HG03575 (cell line): ENCODE measurements around the gene DRC3.

Source experiments
- ATAC-seq: cut with Tn5 transposase; IDR thresholded peaks from one replicate; pipeline ENCODE4 v1.9.1; 2021; ENCODE audit not compliant: unreplicated experiment, insufficient number of reproducible peaks, low FRiP score; ENCODE audit errors: extremely low read depth

The DRC3 gene

DNA sequence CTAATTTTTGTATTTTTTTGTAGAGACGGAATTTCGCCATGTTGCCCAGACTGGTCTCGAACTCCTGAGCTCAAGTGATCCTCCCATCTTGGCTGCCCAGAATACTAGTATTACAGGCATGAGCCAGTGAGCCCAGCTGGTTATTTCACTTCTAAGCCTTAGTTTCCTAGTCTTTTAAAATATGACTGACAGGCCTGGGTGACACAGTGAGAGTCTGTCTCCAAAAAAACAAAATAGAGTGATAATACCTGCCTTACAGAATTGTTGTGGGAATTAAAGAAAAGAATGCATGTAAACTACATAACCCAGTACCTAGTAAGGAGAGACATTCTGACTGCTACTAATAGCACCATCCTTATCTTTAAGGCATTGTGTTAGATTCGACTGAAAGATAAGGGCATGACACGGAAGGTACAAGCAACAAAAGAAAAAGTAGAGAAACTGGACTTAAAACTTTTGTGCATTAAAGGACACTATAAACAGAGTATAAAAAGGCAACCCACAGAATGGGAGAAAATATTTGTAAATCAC lies 12.1 kb upstream of the DRC3 start:
- ATAC-seq: no peak

DNA sequence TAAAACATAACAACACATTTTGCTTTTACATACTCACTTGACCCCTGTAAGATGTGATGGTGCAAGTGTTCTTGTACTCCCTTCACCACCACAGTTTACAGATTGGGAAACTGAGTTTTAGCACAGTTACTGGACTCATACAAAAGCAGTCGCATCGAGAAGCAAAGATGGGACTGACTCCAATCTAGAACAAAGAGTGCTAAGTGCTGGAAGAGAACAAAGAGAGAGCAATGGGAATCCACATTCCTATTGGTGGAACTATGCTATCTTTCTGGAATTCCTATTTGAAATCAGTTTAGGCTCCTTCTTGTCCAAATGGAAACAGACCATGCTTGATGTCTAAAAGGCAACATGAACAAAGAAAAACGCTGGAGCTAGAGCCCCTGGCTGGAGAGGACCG lies 9.6 kb upstream of the DRC3 start:
- no peak for ATAC-seq

DNA sequence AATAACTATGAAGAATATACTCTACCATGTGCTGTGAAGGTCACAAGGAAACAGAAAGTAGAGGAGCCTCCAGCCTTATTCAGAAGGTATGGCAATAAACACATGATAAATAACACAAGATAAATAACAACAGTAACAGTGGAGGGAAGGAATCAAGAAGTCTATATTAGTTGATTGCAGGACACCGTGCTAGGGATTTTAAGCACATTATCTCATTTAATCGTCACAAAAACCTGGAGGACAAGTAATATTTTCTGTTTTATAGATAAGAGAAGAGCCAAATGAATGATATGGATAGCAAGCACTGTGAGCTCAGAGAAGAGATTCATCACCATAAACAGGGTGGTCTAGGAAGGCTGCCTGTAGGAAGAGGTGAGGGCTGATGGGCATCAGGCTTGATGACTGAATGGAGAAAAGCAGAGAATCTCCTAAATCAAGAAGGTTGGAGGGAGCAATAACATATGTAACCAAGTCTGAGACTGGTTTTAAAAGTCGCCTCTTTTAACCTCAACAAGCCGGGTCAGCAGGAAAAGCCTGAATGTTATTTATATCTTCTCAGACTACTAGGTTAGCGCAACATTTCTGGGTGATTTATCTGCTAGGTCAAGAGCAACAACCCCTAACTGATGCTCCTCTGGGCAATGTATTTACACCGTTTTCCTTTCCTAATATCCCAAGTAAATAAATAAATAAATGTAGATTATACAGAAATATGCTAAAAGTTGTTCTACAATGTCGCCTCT lies 8.8 kb upstream of the DRC3 start:
- ATAC-seq: no peak

DNA sequence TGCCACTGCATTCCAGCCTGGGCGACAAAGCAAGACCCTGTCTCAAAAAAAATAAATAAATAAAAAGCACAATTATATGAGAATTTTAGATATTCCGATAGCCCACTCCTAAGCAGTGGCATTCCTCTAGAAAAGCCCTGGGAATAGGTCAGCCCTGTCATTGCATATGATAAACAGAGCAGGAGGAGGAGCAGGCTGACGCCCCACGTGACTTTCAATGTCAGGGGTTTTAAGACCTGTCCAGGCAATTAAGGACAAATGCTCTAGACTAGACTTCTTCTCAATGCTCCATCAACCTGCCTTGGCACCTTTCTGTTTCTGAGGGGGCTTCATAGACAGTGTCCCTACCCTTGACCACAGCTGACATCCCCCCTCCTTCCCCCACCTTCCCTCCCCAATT lies 8.0 kb upstream of the DRC3 start:
- ATAC-seq: no peak

DNA sequence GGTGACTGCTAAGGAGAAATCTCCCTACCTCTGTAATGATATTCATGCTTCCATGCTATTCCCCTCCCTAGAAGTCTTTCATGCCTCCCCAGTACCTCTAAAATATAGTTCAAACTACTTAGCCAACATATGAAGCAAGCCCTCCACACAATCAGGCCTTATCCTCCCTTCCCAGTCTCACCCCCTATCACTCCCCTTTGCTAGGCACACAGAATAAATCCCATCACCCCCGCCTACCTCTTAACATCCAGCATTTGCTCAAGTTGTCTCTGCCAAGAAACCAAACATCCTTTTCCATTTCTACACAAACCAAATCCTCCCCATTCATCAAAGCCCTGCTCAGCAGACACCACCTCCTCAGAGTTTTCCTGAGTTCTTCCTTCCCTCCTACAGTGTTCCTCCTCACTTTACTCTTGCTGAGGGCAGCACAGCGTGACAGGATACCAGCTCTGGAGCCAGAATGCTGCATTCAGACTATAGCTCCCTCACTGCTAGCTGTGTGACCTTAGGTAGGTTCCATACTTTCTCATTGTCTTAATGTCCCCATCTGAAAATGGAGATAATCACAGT lies 7.4 kb upstream of the DRC3 start:
- no peak for ATAC-seq

DNA sequence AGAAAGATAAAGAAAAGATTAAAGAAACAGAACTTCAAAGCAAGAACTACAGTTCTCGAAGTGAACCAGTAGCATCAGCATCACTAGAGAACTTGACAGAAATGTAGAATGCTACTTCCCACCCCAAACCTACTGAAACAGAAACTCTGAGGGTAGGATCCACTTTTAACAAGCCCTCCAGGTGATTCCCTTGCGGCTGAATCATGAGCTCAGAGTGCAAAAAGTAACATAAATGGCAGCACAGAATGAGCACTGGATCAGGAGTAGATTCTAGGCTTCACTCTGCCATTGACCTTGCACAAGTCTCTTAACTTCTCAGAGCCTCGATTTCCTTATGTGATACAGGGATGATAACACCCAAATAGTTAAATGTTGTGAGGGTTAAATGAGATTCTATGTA lies 6.3 kb upstream of the DRC3 start:
- ATAC-seq: no peak

DNA sequence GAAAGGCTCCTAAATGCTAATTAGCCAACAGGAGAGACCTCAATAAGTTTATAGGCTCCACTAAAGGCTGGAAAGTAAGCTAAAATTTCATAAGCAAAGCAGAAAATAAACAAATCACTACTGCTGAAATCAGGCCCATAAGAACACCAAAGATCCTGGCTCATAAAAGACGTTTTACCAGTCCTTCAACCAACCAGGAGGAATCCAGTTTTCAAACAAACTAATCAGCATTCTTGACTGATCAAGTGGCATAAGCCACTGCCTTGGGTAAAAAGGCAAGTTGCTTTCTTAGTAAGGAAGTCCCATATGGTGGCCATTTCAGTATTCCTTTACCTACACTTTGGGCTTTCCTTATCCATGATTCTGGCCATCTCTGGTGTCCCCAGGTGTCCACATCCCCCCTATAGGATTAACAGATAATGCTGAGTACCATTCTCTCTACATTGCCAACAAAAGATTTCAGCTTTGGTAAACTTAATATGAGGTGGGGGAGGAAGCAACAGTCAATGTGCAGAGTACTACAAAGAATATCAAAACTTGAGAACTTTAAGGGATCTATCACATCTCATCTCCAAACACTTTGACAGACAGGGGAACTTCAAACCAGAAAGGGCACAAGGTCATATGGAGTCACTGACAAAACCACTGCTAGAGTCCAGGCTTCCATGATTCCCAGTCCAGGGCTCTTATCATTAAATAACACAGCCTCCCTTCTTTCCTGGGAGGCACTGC lies 1.8 kb upstream of the DRC3 start:
- no peak for ATAC-seq

DNA sequence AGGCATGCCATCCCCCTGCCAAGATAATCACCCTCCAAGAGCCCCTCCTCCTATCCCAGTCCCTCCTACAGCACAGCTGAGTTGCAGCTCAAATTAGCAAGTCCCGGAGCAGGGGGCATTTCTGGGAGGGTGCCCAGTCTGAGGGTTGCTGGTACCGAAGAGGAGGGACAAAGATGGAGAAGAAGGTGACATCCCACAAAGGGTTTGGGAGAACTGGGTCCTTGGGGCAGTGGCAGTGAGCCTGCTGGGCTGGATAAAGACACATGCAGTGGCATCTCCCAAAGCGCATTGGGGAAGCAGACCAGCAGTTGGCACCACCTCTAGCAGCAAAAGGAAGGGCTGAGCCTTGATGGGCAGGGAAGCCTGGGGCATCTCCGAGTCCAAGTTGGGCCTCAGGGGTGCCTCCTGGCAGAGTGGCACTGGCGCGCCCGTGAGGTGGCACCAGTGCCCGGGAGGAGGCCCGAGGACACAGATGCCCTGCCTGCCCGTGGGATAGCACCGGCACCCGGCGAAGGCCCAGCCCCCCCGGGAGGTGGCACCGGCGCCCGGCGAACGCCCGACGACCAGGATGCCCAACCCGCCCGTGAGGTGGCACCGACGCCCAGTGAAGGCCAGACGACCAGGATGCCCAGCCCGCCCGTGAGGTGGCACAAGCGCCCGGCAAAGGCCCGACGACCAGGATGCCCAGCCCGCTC lies 1.1 kb upstream of the DRC3 start:
- ATAC-seq: no peak

DNA sequence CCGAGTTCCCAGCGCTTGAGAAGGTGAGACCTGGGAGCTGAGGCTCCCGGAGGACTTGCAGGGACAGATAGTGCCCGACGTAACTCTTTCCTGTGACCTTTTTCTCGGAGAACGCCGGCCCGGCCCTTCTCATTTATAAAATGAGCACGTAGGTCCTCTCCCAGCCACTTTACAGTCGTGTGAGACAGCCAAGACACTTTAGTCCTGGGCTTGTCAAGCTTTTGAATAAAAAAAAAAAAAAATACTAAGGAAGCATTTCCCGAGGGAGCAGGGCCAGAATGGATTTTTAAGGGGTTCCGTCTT lies 241 bp downstream of the DRC3 start:
- ATAC-seq: no peak

DNA sequence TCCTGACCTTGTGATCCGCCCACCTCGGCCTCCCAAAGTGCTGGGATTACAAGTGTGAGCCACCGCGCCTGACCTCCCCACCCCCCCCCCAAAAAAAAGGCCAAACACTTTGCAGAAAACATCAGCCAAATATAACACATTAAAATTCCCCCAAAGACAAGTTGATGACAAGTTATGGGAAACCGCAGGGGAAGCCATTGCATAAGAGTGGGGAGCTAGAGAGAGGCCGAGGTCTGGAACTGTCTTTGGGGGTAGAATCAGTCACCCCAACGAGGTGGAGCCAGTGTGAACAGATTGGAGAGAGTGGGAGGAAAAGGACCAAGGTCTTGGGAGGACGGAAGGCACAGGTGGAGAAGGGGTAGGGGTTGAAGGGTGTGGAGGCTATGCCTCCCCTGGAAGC lies 2.8 kb downstream of the DRC3 start:
- no peak for ATAC-seq

DNA sequence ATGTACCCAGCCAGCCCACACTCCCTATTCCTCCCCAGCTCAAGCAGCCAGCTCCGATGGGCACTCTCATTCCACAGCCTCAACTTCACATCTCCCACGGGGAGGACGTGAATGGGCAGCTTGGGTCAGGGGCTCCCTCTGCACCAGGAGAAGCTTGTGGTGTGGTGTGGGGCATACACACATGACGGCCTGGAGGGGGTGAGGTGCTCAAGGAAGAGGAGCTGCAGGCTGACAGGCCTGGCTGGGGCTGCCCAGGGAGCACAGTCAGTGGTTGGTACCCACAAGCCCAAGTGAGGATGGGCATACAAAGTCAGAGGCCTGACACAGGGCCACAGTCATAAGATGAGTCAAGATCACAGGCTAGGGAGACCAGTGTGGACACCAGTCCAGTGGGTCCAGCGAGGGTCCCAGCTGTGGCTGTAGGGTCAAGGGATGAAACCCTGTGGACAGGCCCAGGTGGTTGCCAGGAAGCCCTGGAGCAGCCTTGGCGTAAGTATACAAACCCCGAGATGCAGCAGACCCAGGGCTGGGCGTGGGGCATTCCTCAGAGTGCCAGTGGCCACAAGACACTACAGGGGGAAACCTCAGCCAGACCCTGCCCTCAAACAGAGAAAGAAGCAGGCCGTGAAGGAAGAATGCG lies 4.4 kb downstream of the DRC3 start:
- ATAC-seq: no peak

DNA sequence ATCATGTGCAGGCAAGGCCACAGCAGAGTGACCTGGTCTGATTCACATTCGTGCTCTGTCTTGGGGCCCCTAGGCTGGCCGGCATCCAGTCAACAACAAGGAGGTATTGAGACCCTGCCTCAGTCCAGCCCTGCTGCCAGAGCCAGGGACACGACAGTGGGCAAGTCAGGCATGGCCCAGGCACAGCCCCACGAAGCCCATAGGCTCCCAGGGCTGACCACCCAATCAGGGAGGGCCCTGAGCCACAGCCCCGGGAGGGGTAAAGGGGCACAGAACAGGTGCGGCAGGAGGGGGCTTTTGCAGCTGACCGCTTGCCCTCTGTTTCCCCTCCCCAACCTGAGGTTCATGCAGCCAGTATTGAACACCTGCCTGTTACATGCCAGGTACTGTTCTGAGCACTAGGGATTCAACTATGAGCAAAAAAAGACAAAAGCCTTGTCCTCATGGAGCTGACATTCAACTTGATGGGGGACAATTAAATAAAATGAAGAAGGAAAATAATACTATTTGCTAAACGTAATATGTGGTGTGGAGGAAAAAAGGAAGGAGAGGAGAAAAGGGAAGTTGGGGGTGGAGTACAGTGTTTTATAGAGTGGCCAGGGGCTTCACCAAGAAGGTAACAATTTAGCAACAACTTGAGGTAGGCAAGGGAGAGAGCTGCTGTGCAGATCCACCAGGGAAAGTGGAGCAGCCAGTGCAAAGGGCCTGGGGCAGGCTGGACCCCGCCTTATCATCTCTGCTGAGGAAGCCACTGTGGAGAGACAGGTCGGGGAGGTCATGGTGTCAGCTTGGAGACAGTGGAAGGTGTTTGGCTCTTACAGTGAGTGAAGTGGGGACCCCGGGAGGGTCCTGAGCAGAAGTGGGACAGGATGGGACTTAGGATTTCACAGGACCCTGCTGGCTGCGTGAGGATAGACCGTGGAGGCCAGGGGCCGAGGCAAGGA lies 6.1 kb downstream of the DRC3 start:
- ATAC-seq: no peak

DNA sequence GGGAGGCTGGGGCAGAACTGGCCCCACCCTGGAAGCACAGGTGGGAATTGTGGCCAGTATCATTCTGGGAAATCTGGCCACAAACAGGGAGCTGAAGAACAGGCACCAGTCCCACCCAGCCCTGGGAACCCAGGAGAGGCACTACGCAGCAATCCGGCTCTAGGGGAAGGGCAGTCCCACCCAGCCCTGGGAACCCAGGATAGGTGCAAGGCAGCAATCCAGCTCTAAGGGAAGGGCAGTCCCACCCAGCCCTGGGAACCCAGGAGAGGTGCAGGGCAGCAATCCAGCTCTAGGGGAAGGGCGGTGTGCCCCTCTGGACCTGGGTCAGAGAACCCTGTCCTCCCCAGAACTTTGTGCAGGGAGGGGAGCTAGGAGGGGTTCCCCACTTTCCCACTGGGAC lies 7.1 kb downstream of the DRC3 start:
- ATAC-seq: no peak

DNA sequence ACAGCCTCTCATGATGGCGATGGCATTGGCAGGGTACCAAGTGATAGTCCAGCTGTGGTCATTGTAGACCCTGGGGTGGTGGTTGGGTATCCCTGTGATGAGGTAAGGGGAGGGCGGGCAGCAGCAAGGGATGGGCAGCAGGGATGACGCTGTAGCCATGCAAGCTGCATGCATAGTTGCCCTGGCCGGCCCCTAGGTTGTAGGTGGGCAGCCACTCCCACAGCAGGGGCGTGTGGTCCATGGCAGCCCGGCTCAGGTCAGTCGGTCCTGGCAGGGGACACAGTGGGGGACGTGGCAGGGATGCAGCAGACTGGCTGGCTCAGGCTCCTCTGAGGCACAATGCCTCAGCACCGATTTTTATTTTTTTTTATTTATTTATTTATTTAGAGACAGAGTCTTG lies 8.7 kb downstream of the DRC3 start:
- no peak for ATAC-seq

DNA sequence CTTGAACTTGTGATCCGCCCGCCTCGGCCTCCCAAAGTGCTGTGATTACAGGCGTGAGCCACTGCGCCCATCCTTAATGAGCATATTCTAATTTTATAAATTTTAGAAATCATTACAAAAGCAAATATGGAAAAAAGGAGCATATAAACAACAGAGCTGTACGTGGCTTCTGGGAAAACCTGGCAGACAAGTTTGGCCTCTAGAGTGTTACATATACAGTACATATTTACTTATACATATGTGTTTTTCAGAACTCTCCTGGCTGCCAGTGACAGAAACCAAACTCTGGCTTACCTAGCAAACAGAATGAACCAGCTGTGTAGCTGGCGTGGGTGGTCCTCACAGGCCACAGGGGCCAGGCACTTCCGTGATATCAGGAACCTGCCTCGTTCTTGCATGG lies 10.1 kb downstream of the DRC3 start:
- no peak for ATAC-seq

DNA sequence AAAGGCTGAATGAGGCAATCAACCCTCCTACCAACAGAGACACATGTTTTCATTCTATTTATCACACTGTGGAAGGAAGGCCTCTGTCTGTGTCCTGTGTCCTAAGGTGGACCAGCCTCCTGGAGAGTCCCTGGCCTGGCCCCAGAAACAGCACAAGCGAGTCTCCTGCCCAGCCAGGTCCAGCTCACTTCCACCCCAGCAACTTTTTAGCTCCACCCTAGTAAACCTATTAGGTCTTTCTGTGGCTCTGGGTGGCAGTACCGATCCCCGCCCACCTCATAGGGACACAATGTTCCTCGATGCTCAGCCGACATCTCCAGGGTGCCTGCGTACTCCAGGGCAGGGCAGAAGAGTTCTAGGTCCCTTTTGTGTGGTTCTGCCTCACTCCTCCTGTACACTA lies 10.7 kb downstream of the DRC3 start:
- ATAC-seq: no peak

DNA sequence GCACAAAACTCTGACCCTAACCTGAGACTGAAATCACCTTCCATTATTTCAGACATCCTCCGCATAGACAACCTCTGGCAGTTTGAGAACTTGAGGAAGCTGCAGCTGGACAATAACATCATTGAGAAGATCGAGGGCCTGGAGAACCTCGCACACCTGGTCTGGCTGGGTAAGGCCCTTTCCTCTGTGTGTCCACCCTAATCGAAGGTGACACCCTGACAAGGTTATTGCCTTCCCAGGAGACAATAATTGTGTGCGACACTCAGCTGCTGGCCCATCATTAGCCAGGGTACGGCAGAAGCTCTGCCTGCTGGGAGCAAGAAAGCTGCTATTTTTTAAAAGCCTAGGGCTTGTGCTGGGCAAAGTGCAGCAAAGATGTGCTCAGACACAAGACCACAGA lies 11.1 kb downstream of the DRC3 start:
- no peak for ATAC-seq

DNA sequence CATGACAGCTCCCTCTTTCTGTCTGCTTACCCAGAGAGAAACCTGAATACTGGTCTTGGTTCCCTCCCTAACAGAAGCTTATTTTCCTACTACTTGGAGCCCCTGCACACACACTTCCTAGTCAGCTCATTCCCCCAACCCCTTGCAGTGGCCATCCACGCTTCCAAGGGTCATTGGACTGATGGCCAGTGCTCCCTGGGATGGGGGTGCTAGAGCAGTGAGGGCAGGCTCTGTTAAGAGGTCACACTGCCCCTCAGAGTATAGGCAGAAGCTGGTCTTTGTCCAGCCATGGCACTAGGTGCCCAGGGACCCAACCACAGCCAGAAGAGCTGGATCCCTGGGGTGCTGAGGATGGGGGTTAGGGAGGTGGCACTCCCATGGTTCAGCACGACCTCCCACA lies 12.5 kb downstream of the DRC3 start:
- no peak for ATAC-seq
